ENCODE data around the gene GAB3. TPM values are rescaled to one million over a fixed set of nuclear protein-coding genes. Genes with fewer than 3 reads are reported as not detected.
A peak's percentile ranks its signal among the peaks of the same experiment; 100 is the strongest.

The GAB3 gene
- total and polyA plus RNA-seq, 2 donors (not counting 3 experiments of a cell fraction or from before 2014, with no cell fraction given): 6.0 to 6.2 TPM

DNA sequence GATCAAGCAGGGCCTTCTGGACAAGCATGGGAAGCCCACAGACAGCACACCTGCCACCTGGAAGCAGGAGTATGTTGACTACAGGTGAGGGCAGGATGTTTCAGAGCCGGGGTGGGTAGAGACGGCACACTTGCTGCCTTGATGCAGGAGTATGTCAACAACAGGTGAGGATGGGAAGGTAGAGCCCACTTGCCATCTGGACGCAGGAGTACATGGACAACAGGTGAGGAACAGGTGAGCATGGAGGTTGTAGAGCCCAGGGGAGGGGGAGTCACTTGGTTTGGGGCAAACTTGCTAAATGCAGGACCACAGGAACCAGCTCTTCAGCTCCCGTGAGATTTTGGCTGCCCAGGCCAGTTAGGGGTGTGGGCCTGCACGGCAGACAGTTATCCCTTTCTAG is 23.7 kb upstream of the GAB3 start:
- CTCF ChIA-PET: no interaction called here
- Histone ChIP-seq H3K4me3 (replicated peaks in 1 of 3; ENCODE audit: insufficient read depth in 1 of 3, low read depth in 1 of 3, low read length in 3 of 3) (no peak overlapping the region), H3K9me3 (replicated peaks; ENCODE audit: control insufficient read depth, insufficient read depth, low read length) (no peaks in the 10 kb centered on the region), H3K4me1 (ENCODE audit: control insufficient read depth, extremely low read depth, insufficient read depth, low read length) (no peaks in the 10 kb centered on the region), H3K79me2 (ENCODE audit: control insufficient read depth, insufficient read depth, low read length) (peaks cover 2% of the 10 kb centered on the region), H3K4me2 (ENCODE audit: insufficient read depth, low read length) (no peak overlapping the region), H3K27ac (ENCODE audit: insufficient read depth, low read depth, low read length) (no peak overlapping the region), H4K20me1 (replicated peaks; ENCODE audit: control insufficient read depth, extremely low read depth, insufficient read depth, low read length) (no peaks in the 10 kb centered on the region), H2AFZ (ENCODE audit: low read depth, low read length) (no peak overlapping the region), H3K36me3 (ENCODE audit: control insufficient read depth in 2 of 2, extremely low read depth in 1 of 2, insufficient read depth in 2 of 2, low read length in 2 of 2) (peaks cover 20 to 35% of the 10 kb centered on the region in 2 experiments), H3K27me3 (ENCODE audit: control insufficient read depth in 2 of 2, insufficient read depth in 2 of 2, low read length in 2 of 2) (no peaks in the 10 kb centered on the region), H3K9me1 (replicated peaks; ENCODE audit: control insufficient read depth, extremely low read depth, insufficient read depth, low read length) (no peaks in the 10 kb centered on the region), H3K9ac (replicated peaks; ENCODE audit: extremely low read depth, insufficient read depth, low read length) (no peak overlapping the region)
- POLR2A ChIA-PET: no interaction called here
- FAIRE-seq (no peak), DNase-seq (ENCODE audit: low read depth, low spot score) (no peak)
- intact Hi-C loops (cut with micrococcal nuclease) (no loop called here), dilution Hi-C loops (cut with MboI; ENCODE audit: extremely low pct_ligation_motif_present, low sequenced_read_pairs) (no loop called here)
- TF ChIP-seq EZH2 (IDR thresholded peaks at IDR 0.05; ENCODE audit: borderline replicate concordance, low read depth, low read length, severe bottlenecking) (no peak), FOS (IDR thresholded peaks at IDR 0.05; ENCODE audit: borderline replicate concordance, insufficient read depth, low read length) (no peak), MYC (IDR thresholded peaks at IDR 0.05; ENCODE audit: low read depth, low read length) (no peak)
- no TSS peak for BruUV-seq (replicated peaks)

DNA sequence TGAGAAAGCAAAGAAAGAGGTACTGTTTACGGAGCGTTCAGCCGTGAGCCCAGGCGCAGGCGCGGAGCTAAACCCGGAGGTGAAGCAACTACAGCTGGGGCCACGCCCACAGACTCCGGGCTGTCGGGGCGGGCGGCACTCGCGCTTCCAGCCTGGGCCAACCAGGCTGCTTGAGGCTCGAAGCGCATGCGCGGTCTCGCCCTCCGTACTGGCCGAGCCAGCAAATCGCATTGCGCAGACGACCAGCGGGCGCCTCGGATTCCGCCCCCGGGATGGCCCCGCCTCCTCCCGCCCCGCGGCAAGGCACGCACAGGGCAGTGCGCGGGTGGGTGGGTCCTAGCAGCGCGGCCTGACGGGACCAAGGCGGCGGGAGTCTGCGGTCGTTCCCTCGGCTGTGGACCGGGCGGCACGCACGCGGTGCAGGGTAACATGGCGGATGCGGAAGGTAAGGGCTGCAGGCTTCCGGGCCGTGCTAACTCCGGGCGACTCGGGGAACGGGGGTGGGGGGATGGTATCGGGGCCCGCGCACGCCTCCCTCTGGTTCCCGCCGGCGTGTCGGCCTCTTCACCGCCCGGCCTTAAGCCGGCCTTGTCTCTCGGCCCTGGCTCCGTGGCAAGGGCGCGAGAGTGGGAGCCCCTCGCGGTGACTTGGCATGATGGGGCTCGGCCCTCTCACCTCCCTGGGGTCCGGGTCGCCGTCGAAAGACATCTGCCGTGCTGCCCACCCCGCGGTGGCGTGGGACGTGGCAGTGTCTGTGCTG is 11.8 kb upstream of the GAB3 start, which contains the start of gene DKC1:
TSS of gene DKC1 (plus strand) at position 328 of the 760 bp plus-strand sequence. CDS start at position 430, 102 bp downstream.
- TF ChIP-seq POLR2A (IDR thresholded peaks at IDR 0.05; ENCODE audit: low read depth, low read length) (peak; percentile 63), EZH2 (IDR thresholded peaks at IDR 0.05; ENCODE audit: borderline replicate concordance, low read depth, low read length, severe bottlenecking) (no peak), POLR2AphosphoS5 (IDR thresholded peaks at IDR 0.05; ENCODE audit: insufficient read depth, low read depth, low read length) (no peak), MYC (IDR thresholded peaks at IDR 0.05; ENCODE audit: low read depth, low read length) (peak; percentile 54), JUN (IDR thresholded peaks at IDR 0.05; ENCODE audit: borderline replicate concordance, insufficient read depth, insufficient read length, low read depth) (no peak), FOS (IDR thresholded peaks at IDR 0.05; ENCODE audit: borderline replicate concordance, insufficient read depth, low read length) (no peak), GATA2 (IDR thresholded peaks at IDR 0.05; ENCODE audit: insufficient read depth, insufficient read length, low read depth, low read length) (no peak)
- TF ChIP-seq, protein P1, sequence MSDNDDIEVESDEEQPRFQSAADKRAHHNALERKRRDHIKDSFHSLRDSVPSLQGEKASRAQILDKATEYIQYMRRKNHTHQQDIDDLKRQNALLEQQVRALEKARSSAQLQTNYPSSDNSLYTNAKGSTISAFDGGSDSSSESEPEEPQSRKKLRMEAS (IDR thresholded peaks at IDR 0.05; ENCODE audit: insufficient read depth, insufficient read length): peak; percentile 33
- TF ChIP-seq, protein P2, sequence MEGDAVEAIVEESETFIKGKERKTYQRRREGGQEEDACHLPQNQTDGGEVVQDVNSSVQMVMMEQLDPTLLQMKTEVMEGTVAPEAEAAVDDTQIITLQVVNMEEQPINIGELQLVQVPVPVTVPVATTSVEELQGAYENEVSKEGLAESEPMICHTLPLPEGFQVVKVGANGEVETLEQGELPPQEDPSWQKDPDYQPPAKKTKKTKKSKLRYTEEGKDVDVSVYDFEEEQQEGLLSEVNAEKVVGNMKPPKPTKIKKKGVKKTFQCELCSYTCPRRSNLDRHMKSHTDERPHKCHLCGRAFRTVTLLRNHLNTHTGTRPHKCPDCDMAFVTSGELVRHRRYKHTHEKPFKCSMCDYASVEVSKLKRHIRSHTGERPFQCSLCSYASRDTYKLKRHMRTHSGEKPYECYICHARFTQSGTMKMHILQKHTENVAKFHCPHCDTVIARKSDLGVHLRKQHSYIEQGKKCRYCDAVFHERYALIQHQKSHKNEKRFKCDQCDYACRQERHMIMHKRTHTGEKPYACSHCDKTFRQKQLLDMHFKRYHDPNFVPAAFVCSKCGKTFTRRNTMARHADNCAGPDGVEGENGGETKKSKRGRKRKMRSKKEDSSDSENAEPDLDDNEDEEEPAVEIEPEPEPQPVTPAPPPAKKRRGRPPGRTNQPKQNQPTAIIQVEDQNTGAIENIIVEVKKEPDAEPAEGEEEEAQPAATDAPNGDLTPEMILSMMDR (IDR thresholded peaks at IDR 0.05; ENCODE audit: extremely low read depth in 1 of 2, insufficient read depth in 1 of 2, low read depth in 1 of 2, low read length in 2 of 2): peak in 1 of 2 donors; percentile 9
- Histone ChIP-seq H3K27me3 (ENCODE audit: control insufficient read depth in 2 of 2, insufficient read depth in 2 of 2, low read length in 2 of 2) (no peaks in the 10 kb centered on the region), H3K4me3 (replicated peaks in 1 of 3; ENCODE audit: insufficient read depth in 1 of 3, low read depth in 1 of 3, low read length in 3 of 3) (peak within 1 kb of the TSS; percentile 4 to 62 (median 59)), H3K9ac (replicated peaks; ENCODE audit: extremely low read depth, insufficient read depth, low read length) (peak within 1 kb of the TSS; percentile 60), H3K9me1 (replicated peaks; ENCODE audit: control insufficient read depth, extremely low read depth, insufficient read depth, low read length) (no peaks in the 10 kb centered on the region), H3K4me2 (ENCODE audit: insufficient read depth, low read length) (peak within 1 kb of the TSS; percentile 53), H3K9me3 (replicated peaks; ENCODE audit: control insufficient read depth, insufficient read depth, low read length) (no peaks in the 10 kb centered on the region), H3K79me2 (ENCODE audit: control insufficient read depth, insufficient read depth, low read length) (peaks cover 27% of the 10 kb centered on the region), H3K27ac (ENCODE audit: insufficient read depth, low read depth, low read length) (peak within 1 kb of the TSS; percentile 36), H2AFZ (ENCODE audit: low read depth, low read length) (peak within 1 kb of the TSS; percentile 52), H3K4me1 (ENCODE audit: control insufficient read depth, extremely low read depth, insufficient read depth, low read length) (peaks cover 10% of the 10 kb centered on the region), H3K36me3 (ENCODE audit: control insufficient read depth in 2 of 2, extremely low read depth in 1 of 2, insufficient read depth in 2 of 2, low read length in 2 of 2) (peaks cover 0 to 11% of the 10 kb centered on the region in 2 experiments), H4K20me1 (replicated peaks; ENCODE audit: control insufficient read depth, extremely low read depth, insufficient read depth, low read length) (no peaks in the 10 kb centered on the region)
- CTCF ChIA-PET: interaction anchor here (0.6 to 2.1 kb wide), 3 partner anchors 12 to 19 kb away, joined by 3 to 11 read pairs (median 7); partner anchors contain the start of gene GAB3
- FAIRE-seq (peak; percentile 99), DNase-seq (ENCODE audit: low read depth, low spot score) (peak; percentile 95)
- dilution Hi-C loops (cut with MboI; ENCODE audit: extremely low pct_ligation_motif_present, low sequenced_read_pairs) (no loop called here), intact Hi-C loops (cut with micrococcal nuclease) (loop anchor here (1.0 to 2.0 kb wide), 4 partner anchors 10 to 78 kb away; partner anchors contain the start of gene MPP1)
- POLR2A ChIA-PET: interaction anchor here (0.7 kb wide), 1 partner anchor 375 kb away, joined by 3 read pairs; no protein-coding TSS in a partner anchor
- no TSS peak for BruUV-seq (replicated peaks)
